Articular chondrocyte of knee joint (primary cell): Measurements from ENCODE around the gene ANKRD30B. TPM values are rescaled to one million over a fixed set of nuclear protein-coding genes. Genes with fewer than 3 reads are reported as not detected.

Source experiments
- small RNA-seq: library from RNA; depleted of rRNA; stranded (forward); fragments of <200 nt; gene quantifications from one replicate; pipeline ENCODE3, GENCODE V24; 2012
- total RNA-seq: library from RNA; depleted of rRNA; stranded (reverse); fragments of >200 nt; gene quantifications from 2 replicates; pipeline ENCODE4 v1.2.3, GENCODE V29; 2012

ANKRD30B gene, protein sequence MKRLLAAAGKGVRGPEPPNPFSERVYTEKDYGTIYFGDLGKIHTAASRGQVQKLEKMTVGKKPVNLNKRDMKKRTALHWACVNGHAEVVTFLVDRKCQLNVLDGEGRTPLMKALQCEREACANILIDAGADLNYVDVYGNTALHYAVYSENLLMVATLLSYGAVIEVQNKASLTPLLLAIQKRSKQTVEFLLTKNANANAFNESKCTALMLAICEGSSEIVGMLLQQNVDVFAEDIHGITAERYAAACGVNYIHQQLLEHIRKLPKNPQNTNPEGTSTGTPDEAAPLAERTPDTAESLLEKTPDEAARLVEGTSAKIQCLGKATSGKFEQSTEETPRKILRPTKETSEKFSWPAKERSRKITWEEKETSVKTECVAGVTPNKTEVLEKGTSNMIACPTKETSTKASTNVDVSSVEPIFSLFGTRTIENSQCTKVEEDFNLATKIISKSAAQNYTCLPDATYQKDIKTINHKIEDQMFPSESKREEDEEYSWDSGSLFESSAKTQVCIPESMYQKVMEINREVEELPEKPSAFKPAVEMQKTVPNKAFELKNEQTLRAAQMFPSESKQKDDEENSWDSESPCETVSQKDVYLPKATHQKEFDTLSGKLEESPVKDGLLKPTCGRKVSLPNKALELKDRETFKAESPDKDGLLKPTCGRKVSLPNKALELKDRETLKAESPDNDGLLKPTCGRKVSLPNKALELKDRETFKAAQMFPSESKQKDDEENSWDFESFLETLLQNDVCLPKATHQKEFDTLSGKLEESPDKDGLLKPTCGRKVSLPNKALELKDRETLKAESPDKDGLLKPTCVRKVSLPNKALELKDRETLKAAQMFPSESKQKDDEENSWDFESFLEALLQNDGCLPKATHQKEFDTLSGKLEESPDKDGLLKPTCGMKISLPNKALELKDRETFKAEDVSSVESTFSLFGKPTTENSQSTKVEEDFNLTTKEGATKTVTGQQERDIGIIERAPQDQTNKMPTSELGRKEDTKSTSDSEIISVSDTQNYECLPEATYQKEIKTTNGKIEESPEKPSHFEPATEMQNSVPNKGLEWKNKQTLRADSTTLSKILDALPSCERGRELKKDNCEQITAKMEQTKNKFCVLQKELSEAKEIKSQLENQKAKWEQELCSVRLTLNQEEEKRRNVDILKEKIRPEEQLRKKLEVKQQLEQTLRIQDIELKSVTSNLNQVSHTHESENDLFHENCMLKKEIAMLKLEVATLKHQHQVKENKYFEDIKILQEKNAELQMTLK (N-terminal part only)
- under 0.01 TPM in 1 of 2 replicates, not detected in the other for total RNA-seq

DNA sequence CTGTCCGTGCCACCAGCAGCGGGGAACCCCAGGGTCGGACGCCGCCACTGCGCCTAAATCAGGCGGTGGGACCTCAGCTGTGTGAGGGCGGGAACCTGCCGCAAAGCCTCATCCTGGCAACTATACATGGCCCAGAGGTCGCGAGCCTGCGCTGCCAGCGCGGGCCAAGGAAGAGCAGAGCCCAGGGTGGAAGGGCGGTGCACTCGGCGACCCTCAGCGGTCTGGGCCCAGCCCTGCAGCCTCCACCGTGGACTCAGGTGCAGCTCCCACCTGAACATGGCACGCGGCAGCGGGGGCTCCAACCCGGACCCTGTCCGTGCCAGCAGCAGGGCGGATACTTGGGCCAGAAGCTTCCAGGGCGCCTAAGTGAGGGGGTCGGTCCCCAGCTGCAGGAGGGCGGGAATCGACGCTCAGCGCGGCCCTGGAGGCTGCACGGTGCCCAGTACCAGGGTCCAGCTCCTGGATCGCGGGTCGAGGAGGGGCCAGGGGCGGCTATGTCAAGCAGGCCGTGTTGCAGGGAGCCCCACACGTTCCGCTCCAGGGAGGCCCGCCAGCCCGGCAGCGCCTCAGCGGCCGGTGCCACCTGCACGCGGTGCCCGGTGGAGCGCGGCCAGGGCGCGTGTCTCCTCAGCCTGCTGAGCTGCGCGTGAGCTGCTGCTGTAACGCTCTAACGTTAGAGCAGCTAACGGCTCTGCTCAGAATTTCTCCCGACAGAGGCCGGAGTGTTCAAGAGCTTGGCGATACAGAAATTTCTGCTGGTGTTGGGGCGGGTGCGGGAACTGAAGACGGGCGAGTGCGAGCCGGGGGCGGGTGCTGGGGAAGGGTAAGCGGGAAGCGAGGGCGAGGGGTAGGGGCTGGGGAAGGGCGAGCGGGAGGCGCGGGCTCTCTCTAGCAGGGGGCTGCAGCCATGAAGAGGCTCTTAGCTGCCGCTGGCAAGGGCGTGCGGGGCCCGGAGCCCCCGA is at the start of gene ANKRD30B:
Gene ANKRD30B, plus strand, starts transcription at position 660 of the 962 bp plus-strand sequence. Its CDS starts 248 bp downstream, at position 908.

Small RNA genes within 50 kb of the gene (small RNA-seq; reads per million reads assigned to genes)
- gene MIR3156-2 (not detected), gene RNU6-1210P (not detected)

Other genes starting within 250 kb of the ANKRD30B start
- gene POTEC, start 204.6 kb upstream of the ANKRD30B start, total RNA-seq, result not detected in 2 replicates